SK-N-SH (cell line): ENCODE results near the gene RAPGEF3.

Source experiments
- FOXM1 ChIP-seq: IDR thresholded peaks from 2 replicates; pipeline ENCODE4 v1.4.0; 2012; ENCODE audit warnings: low read depth, mild to moderate bottlenecking
- TAF1 ChIP-seq: IDR thresholded peaks from 2 replicates; pipeline ENCODE4 v1.6.1; 2012; ENCODE audit warnings: low read depth, mild to moderate bottlenecking, low read length, moderate library complexity, borderline replicate concordance

GRCh38 chr12:47751561-47751960 lies 7.1 kb downstream of the RAPGEF3 start:
- no peak for TF ChIP-seq FOXM1
- no peak for TF ChIP-seq TAF1
